HEK293 (cell line): ENCODE measurements around the gene ICOS.

Source experiments
- PATZ1 ChIP-seq: fragments of 450-650 bp; formaldehyde crosslinking; IDR thresholded peaks from 2 replicates; pipeline ENCODE4 v1.5.1; 2016; ENCODE audit warnings: missing biosample characterization, missing genetic modification characterization
- PBX3 ChIP-seq: sonication (generic); formaldehyde crosslinking; IDR thresholded peaks from 2 replicates; pipeline ENCODE4 v1.8.1; 2022; ENCODE audit warnings: mild to moderate bottlenecking, moderate library complexity, missing genetic modification reagents
- PRDM10 ChIP-seq: fragments of 450-650 bp; formaldehyde crosslinking; IDR thresholded peaks from 2 replicates; pipeline ENCODE4 v1.5.1; 2016; ENCODE audit warnings: missing biosample characterization, missing genetic modification characterization
- SCRT2 ChIP-seq: fragments of 450-650 bp; formaldehyde crosslinking; IDR thresholded peaks from 2 replicates; pipeline ENCODE4 v1.5.1; 2016; ENCODE audit warnings: missing biosample characterization, missing genetic modification characterization
- TCF7L2 ChIP-seq: IDR thresholded peaks from 2 replicates; pipeline ENCODE4 v1.6.1; 2011; ENCODE audit warnings: low read depth, mild to moderate bottlenecking, inconsistent platforms, low read length, moderate library complexity, borderline replicate concordance
- YY1 ChIP-seq: fragments of 450-650 bp; formaldehyde crosslinking; IDR thresholded peaks from 2 replicates; pipeline ENCODE4 v1.5.1; 2018; ENCODE audit warnings: missing biosample characterization, missing genetic modification characterization
- ZNF2 ChIP-seq: fragments of 450-650 bp; formaldehyde crosslinking; IDR thresholded peaks from 2 replicates; pipeline ENCODE4 v1.5.1; 2016; ENCODE audit warnings: missing biosample characterization, missing genetic modification characterization
- ZNF292 ChIP-seq: fragments of 450-650 bp; formaldehyde crosslinking; IDR thresholded peaks from 2 replicates; pipeline ENCODE4 v1.5.1; 2016; ENCODE audit warnings: low read depth, missing biosample characterization, missing genetic modification characterization, borderline replicate concordance
- ZNF416 ChIP-seq: fragments of 450-650 bp; formaldehyde crosslinking; IDR thresholded peaks from 2 replicates; pipeline ENCODE4 v1.5.1; 2016; ENCODE audit warnings: missing biosample characterization, missing genetic modification characterization
- ZNF658 ChIP-seq: fragments of 450-650 bp; formaldehyde crosslinking; IDR thresholded peaks from 2 replicates; pipeline ENCODE4; 2016; ENCODE audit warnings: missing biosample characterization, missing genetic modification characterization
- ZNF701 ChIP-seq: fragments of 450-650 bp; formaldehyde crosslinking; IDR thresholded peaks from 2 replicates; pipeline ENCODE4 v1.5.1; 2016; ENCODE audit warnings: missing biosample characterization, missing genetic modification characterization
- TF ChIP-seq, protein P1 (sequence below): fragments of 450-650 bp; formaldehyde crosslinking; IDR thresholded peaks from 2 replicates; pipeline ENCODE4 v1.5.1; 2016; ENCODE audit warnings: missing biosample characterization, missing genetic modification characterization
- TF ChIP-seq, protein P2 (sequence below): fragments of 450-650 bp; formaldehyde crosslinking; IDR thresholded peaks from 2 replicates; pipeline ENCODE4 v1.5.1; 2016; ENCODE audit warnings: missing biosample characterization, missing genetic modification characterization
- TF ChIP-seq, protein P3 (sequence below): fragments of 450-650 bp; formaldehyde crosslinking; IDR thresholded peaks from 2 replicates; pipeline ENCODE4 v1.5.1; 2016; ENCODE audit warnings: missing biosample characterization, missing genetic modification characterization

- TF ChIP-seq, protein P1, sequence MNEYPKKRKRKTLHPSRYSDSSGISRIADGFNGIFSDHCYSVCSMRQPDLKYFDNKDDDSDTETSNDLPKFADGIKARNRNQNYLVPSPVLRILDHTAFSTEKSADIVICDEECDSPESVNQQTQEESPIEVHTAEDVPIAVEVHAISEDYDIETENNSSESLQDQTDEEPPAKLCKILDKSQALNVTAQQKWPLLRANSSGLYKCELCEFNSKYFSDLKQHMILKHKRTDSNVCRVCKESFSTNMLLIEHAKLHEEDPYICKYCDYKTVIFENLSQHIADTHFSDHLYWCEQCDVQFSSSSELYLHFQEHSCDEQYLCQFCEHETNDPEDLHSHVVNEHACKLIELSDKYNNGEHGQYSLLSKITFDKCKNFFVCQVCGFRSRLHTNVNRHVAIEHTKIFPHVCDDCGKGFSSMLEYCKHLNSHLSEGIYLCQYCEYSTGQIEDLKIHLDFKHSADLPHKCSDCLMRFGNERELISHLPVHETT (tag by site-specific recombination), result no peak
- TF ChIP-seq ZNF2 (tag by site-specific recombination) (no peak), ZNF658 (no peak), PBX3 (CRISPR knock-in tag) (no peak), PRDM10 (tag by site-specific recombination) (no peak), PATZ1 (no peak), YY1 (tag by site-specific recombination) (no peak), ZNF416 (tag by site-specific recombination) (no peak), ZNF701 (tag by site-specific recombination) (no peak), ZNF292 (tag by site-specific recombination) (no peak), SCRT2 (tag by site-specific recombination) (no peak), TCF7L2 (no peak)
- TF ChIP-seq, protein P2, sequence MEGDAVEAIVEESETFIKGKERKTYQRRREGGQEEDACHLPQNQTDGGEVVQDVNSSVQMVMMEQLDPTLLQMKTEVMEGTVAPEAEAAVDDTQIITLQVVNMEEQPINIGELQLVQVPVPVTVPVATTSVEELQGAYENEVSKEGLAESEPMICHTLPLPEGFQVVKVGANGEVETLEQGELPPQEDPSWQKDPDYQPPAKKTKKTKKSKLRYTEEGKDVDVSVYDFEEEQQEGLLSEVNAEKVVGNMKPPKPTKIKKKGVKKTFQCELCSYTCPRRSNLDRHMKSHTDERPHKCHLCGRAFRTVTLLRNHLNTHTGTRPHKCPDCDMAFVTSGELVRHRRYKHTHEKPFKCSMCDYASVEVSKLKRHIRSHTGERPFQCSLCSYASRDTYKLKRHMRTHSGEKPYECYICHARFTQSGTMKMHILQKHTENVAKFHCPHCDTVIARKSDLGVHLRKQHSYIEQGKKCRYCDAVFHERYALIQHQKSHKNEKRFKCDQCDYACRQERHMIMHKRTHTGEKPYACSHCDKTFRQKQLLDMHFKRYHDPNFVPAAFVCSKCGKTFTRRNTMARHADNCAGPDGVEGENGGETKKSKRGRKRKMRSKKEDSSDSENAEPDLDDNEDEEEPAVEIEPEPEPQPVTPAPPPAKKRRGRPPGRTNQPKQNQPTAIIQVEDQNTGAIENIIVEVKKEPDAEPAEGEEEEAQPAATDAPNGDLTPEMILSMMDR (tag by site-specific recombination), result no peak
- TF ChIP-seq, protein P3, sequence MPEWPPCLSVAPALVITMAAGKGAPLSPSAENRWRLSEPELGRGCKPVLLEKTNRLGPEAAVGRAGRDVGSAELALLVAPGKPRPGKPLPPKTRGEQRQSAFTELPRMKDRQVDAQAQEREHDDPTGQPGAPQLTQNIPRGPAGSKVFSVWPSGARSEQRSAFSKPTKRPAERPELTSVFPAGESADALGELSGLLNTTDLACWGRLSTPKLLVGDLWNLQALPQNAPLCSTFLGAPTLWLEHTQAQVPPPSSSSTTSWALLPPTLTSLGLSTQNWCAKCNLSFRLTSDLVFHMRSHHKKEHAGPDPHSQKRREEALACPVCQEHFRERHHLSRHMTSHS (tag by site-specific recombination), result no peak
Observed at GRCh38 chr2:203949228-203949627, 12.7 kb downstream of the ICOS start.
